Brain microvascular endothelial cell (primary cell): ENCODE data around the gene CIART.
A peak's percentile ranks its signal among the peaks of the same experiment; 100 is the strongest.

ENCODE experiments used
- DNase-seq: peaks from one replicate; pipeline ENCODE4 v3.0.0-alpha.2; 2020
- H3K27ac ChIP-seq: fragments of 250-450 bp; sonication (Bioruptor Pico); 2 replicates; pipeline ENCODE4 v1.5.1; 2020; ENCODE audit warnings: mild to moderate bottlenecking, moderate library complexity
- H3K27me3 ChIP-seq: fragments of 250-450 bp; sonication (Bioruptor Pico); replicated peaks from 2 replicates; pipeline ENCODE4 v1.5.1; 2020; ENCODE audit warnings: mild to moderate bottlenecking
- H3K36me3 ChIP-seq: fragments of 250-450 bp; sonication (Bioruptor Pico); replicated peaks from 2 replicates; pipeline ENCODE4 v1.5.1; 2020; ENCODE audit warnings: mild to moderate bottlenecking
- H3K4me3 ChIP-seq: 2 replicates; pipeline ENCODE4 v1.5.1; 2011; ENCODE audit warnings: low read depth, mild to moderate bottlenecking, control low read depth, low read length, moderate library complexity
- CTCF ChIP-seq: IDR thresholded peaks from 2 replicates; pipeline ENCODE4 v1.5.1; 2011; ENCODE audit warnings: low read depth, mild to moderate bottlenecking, moderate library complexity, low read length, control low read depth, inconsistent platforms; ENCODE audit errors: missing control alignments
- in situ Hi-C: cut with HindIII; loops from 2 replicates; pipeline ENCODE4 v1.10.0; 2017; ENCODE audit warnings: low sequenced_read_pairs, low pct_ligation_motif_present

The CIART gene

DNA sequence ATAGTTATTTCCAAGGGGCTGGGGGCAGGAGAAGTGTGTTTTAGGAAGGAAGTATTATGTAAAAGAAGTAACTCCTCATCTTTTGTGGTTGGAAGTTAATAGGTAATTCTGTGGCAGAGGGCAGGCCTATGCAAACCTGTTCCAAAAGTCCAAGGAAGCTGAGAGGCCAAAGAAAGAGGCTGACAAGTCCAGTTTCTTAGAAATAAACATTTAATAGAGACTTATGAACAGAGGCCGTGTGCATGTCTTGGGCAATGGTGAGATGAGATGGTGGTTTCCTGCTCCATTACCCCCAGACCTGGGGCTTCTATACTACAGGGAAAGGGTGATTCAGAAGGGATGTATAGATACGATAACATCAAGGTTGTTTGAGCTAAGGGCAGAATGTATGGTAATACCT, 32.4 kb upstream of the CIART start:
- no peak for TF ChIP-seq CTCF

GRCh38 chr1:150256198-150256553, 26.2 kb upstream of the CIART start:
- no peak overlapping the region for H3K4me3 ChIP-seq
- no peak for DNase-seq
- no peaks in the 10 kb centered on the region for H3K27me3 ChIP-seq
- no peak for TF ChIP-seq CTCF
- no peak overlapping the region for H3K27ac ChIP-seq
- no peaks in the 10 kb centered on the region for H3K36me3 ChIP-seq
- in situ Hi-C loops, result no loop called here

More for the DNA sequence above, 32.4 kb upstream of the CIART start:
- Histone ChIP-seq H3K27ac (no peak overlapping the region), H3K4me3 (no peak overlapping the region), H3K27me3 (no peaks in the 10 kb centered on the region), H3K36me3 (no peaks in the 10 kb centered on the region)
- in situ Hi-C loops, result no loop called here
- no peak for DNase-seq

DNA sequence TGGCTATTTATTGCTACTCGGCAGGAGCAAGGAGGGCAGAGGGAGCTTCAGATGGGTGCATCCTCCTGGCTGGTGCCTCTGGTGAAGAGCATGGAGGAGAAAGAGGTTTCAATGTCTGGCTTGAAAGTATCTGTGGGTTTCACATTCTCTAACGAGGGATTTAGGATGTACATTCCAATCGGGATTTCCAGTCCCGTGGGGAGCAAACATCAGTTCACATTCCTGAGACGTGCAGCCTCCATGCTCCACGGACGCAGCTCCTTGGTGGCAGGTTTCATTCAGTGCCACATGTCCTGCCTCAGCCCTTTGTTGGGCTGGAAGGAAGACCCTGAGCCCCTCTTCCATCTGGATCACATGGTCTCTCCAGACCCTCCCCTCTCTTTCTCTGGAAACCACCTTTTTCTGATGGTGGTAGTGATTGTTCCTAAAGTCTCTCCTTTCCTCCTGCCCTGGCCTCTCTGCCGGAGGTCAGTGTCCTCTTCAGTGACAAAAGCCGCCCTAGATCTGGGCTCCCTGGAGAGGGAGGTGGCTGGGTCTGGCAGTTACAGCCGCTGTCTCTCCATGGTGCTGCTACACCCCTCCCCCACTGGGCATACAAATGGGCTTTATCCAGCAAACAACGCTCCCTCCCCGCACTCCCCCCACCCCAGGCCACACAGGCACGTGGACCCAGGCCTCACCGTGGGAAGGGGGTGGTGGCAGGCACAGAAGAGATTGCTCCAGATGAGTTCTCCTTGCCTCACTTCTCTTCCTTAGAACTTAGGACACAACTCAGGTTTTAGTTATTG, 25.6 kb upstream of the CIART start:
- DNase-seq, result no peak
- in situ Hi-C loops, result no loop called here
- H3K36me3 ChIP-seq, result no peaks in the 10 kb centered on the region
- H3K4me3 ChIP-seq, result peak overlapping the region; percentile 5
- no peaks in the 10 kb centered on the region for H3K27me3 ChIP-seq
- no peak overlapping the region for H3K27ac ChIP-seq
- TF ChIP-seq CTCF, result no peak

- DNase-seq, result no peak
- no peak within 1 kb of the TSS for H3K27ac ChIP-seq
- H3K4me3 ChIP-seq, result peak within 1 kb of the TSS; percentile 5
- no peaks in the 10 kb centered on the region for H3K36me3 ChIP-seq
- no peak for TF ChIP-seq CTCF
- in situ Hi-C loops, result no loop called here
- no peaks in the 10 kb centered on the region for H3K27me3 ChIP-seq
These were observed 24.4 kb upstream of the CIART start, which contains the start of gene CA14 for GRCh38 chr1:150257624-150258585. TSS of gene CA14 (plus strand) at chr1:150257774. CDS start at chr1:150258129, 355 bp downstream.

DNA sequence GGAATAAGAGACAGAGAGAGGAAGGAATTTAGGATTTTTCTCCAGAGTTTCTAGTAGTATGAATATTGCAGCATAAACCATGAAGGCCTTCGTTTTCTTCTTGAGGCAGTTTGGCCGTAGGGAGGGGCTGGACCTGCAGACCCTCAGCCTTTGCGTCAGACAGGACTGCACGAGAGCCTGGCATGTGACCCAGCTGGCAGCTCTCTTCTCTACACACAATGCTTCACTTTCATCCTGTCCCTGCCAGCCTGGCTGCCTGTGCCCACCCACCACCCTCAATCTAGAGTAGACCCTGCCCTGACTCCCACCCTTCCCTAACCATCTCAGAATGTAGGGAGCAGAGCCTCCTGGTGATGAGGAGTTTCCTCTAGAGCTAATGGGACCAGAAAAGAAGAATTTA, 23.1 kb upstream of the CIART start:
- in situ Hi-C loops, result no loop called here
- Histone ChIP-seq H3K36me3 (no peaks in the 10 kb centered on the region), H3K27me3 (no peaks in the 10 kb centered on the region), H3K27ac (no peak overlapping the region), H3K4me3 (no peak overlapping the region)
- DNase-seq, result no peak
- no peak for TF ChIP-seq CTCF
